A673 (cell line): ENCODE data around the gene MTRF1.

Experiments used
- CTCF ChIP-seq: fragments of 300-800, 200-600 bp; sonication (generic); conservative IDR thresholded peaks from 2 replicates; pipeline ENCODE4 v1.5.1; 2017; ENCODE audit warnings: low read depth, mild to moderate bottlenecking, antibody characterized with exemption, low read length, moderate library complexity, mixed read lengths
- EZH2 ChIP-seq: fragments of 200-600 bp; sonication (generic); IDR thresholded peaks from 2 replicates; pipeline ENCODE4 v1.6.1; 2017; ENCODE audit warnings: borderline replicate concordance, low read depth, mild to moderate bottlenecking, mixed read lengths, antibody characterized with exemption, low read length; ENCODE audit not compliant: poor library complexity, severe bottlenecking

- no peak for TF ChIP-seq CTCF
- no peak for TF ChIP-seq EZH2
Observed at GRCh38 chr13:41282129-41282571, 18.8 kb upstream of the MTRF1 start.
